Loucy (cell line): ENCODE results near the gene NFATC1.

Source experiments
- H2AFZ ChIP-seq: fragments of 200-600 bp; sonication (generic); 2 replicates; pipeline ENCODE4 v1.6.0; 2016; ENCODE audit warnings: antibody characterized with exemption, mild to moderate bottlenecking, low read length, moderate library complexity
- H3F3A ChIP-seq: fragments of 200-600 bp; 2 replicates; pipeline ENCODE4 v1.6.0; 2016; ENCODE audit warnings: antibody characterized with exemption, low read depth, mild to moderate bottlenecking
- H3K27me3 ChIP-seq: fragments of 200-600 bp; sonication (generic); 2 replicates; pipeline ENCODE4 v1.6.1; 2014; ENCODE audit warnings: low read length, mild to moderate bottlenecking; ENCODE audit not compliant: insufficient read depth, poor library complexity, severe bottlenecking
- H3K36me3 ChIP-seq: fragments of 200-600 bp; sonication (generic); 2 replicates; pipeline ENCODE4 v1.6.1; 2016; ENCODE audit warnings: low read length; ENCODE audit not compliant: insufficient read depth
- H3K4me1 ChIP-seq: fragments of 200-600 bp; sonication (generic); 2 replicates; pipeline ENCODE4 v1.5.1; 2014; ENCODE audit warnings: low read length, mild to moderate bottlenecking; ENCODE audit not compliant: insufficient read depth, poor library complexity, severe bottlenecking
- H3K4me2 ChIP-seq: fragments of 200-600 bp; sonication (generic); 2 replicates; pipeline ENCODE4 v1.6.0; 2014; ENCODE audit warnings: antibody characterized with exemption, low read length, low read depth, mild to moderate bottlenecking; ENCODE audit not compliant: poor library complexity, severe bottlenecking
- H3K4me3 ChIP-seq: fragments of 200-600 bp; sonication (generic); 2 replicates; pipeline ENCODE4 v1.5.1; 2014; ENCODE audit warnings: low read length, mild to moderate bottlenecking, mixed read lengths; ENCODE audit not compliant: poor library complexity, severe bottlenecking
- H3K79me2 ChIP-seq: fragments of 200-600 bp; sonication (generic); 2 replicates; pipeline ENCODE4 v1.6.1; 2014; ENCODE audit warnings: low read length; ENCODE audit not compliant: insufficient read depth
- H3K9ac ChIP-seq: fragments of 200-600 bp; sonication (generic); 2 replicates; pipeline ENCODE4 v1.6.0; 2014; ENCODE audit warnings: mild to moderate bottlenecking, low read depth, low read length, moderate library complexity; ENCODE audit not compliant: poor library complexity, severe bottlenecking
- H3K9me2 ChIP-seq: fragments of 200-600 bp; sonication (generic); replicated peaks from 2 replicates; pipeline ENCODE4 v1.6.1; 2016; ENCODE audit warnings: low read depth, low read length, mixed read lengths
- H3K9me3 ChIP-seq: fragments of 200-600 bp; sonication (generic); 2 replicates; pipeline ENCODE4 v1.6.1; 2014; ENCODE audit warnings: mild to moderate bottlenecking, antibody characterized with exemption, low read length, low read depth; ENCODE audit not compliant: insufficient read depth
- H4K20me1 ChIP-seq: fragments of 200-600 bp; sonication (generic); 2 replicates; pipeline ENCODE4 v1.6.0; 2014; ENCODE audit warnings: antibody characterized with exemption, low read length, mild to moderate bottlenecking; ENCODE audit not compliant: insufficient read depth, poor library complexity, severe bottlenecking
- EZH2phosphoT487 ChIP-seq: fragments of 200-600 bp; IDR thresholded peaks from 2 replicates; pipeline ENCODE4 v1.6.1; 2018; ENCODE audit warnings: antibody characterized with exemption, mild to moderate bottlenecking, moderate library complexity, borderline replicate concordance
- TF ChIP-seq, protein P1 (sequence below): fragments of 200-600 bp; sonication (generic); conservative IDR thresholded peaks from 2 replicates; pipeline ENCODE4 v1.5.1; 2014; ENCODE audit warnings: mild to moderate bottlenecking, antibody characterized with exemption, low read length

Gene NFATC1

GRCh38 chr18:79389689-79390088, 6.0 kb upstream of the NFATC1 start:
- H3K27me3 ChIP-seq: no peaks in the 10 kb centered on the region
- H3K9me2 ChIP-seq: no peaks in the 10 kb centered on the region
- H3K9me3 ChIP-seq: no peaks in the 10 kb centered on the region
- H3K36me3 ChIP-seq: no peaks in the 10 kb centered on the region
- no peak overlapping the region for H3K4me2 ChIP-seq
- peaks cover 6% of the 10 kb centered on the region; the same call in 1 of the 2 replicates for H3F3A ChIP-seq
- no peak overlapping the region for H2AFZ ChIP-seq
- H3K4me3 ChIP-seq: no peak overlapping the region
- TF ChIP-seq EZH2phosphoT487: no peak
- no peak overlapping the region for H3K9ac ChIP-seq
- H4K20me1 ChIP-seq: no peaks in the 10 kb centered on the region
- peaks cover 14% of the 10 kb centered on the region for H3K4me1 ChIP-seq
- H3K79me2 ChIP-seq: no peaks in the 10 kb centered on the region

- Histone ChIP-seq H3K9me3 (no peaks in the 10 kb centered on the region), H4K20me1 (no peaks in the 10 kb centered on the region), H3K4me3 (no peak overlapping the region), H3K4me1 (peaks cover 24% of the 10 kb centered on the region), H3K4me2 (no peak overlapping the region), H3K9me2 (no peaks in the 10 kb centered on the region), H3K9ac (no peak overlapping the region), H3F3A (peaks cover 6% of the 10 kb centered on the region; the same call in 1 of the 2 replicates), H3K27me3 (no peaks in the 10 kb centered on the region), H3K36me3 (no peaks in the 10 kb centered on the region), H2AFZ (no peak overlapping the region), H3K79me2 (peaks cover 6% of the 10 kb centered on the region; the same call in 1 of the 2 replicates)
- TF ChIP-seq EZH2phosphoT487: no peak
- TF ChIP-seq, protein P1, sequence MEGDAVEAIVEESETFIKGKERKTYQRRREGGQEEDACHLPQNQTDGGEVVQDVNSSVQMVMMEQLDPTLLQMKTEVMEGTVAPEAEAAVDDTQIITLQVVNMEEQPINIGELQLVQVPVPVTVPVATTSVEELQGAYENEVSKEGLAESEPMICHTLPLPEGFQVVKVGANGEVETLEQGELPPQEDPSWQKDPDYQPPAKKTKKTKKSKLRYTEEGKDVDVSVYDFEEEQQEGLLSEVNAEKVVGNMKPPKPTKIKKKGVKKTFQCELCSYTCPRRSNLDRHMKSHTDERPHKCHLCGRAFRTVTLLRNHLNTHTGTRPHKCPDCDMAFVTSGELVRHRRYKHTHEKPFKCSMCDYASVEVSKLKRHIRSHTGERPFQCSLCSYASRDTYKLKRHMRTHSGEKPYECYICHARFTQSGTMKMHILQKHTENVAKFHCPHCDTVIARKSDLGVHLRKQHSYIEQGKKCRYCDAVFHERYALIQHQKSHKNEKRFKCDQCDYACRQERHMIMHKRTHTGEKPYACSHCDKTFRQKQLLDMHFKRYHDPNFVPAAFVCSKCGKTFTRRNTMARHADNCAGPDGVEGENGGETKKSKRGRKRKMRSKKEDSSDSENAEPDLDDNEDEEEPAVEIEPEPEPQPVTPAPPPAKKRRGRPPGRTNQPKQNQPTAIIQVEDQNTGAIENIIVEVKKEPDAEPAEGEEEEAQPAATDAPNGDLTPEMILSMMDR: no peak
These were observed 3.5 kb upstream of the NFATC1 start for GRCh38 chr18:79392226-79392625.

DNA sequence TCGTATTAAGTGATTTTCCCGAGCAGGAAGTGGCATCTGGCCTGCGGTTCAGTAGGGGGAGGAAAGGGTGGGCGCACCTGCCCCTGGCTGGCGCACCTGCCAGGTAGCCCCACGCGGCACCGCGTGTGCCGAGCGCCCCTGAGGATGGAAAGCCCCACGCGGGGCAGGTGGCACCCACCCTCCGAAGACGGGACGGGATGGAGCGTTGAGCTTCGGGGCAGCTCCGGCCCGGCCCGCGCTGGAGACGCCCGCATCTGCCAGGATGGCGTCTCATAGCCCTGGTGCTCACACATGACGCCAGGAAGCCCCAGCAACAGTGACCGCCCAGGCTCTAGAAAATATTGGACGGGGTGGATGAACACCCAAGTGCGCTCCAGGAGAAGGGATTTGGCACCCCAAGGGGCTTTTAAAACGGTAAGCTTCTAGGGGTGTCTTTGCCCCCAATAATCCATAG, 2.5 kb upstream of the NFATC1 start:
- Histone ChIP-seq H2AFZ (peak overlapping the region; percentile 70; the same call in 1 of the 2 replicates), H3K4me2 (peak overlapping the region; percentile 83), H3K9ac (peak overlapping the region; percentile 57)

More for the DNA sequence above, 2.5 kb upstream of the NFATC1 start:
- no peaks in the 10 kb centered on the region for H3K9me3 ChIP-seq
- peaks cover 28% of the 10 kb centered on the region for H3K4me1 ChIP-seq
- H3K27me3 ChIP-seq: no peaks in the 10 kb centered on the region
- H3K79me2 ChIP-seq: peaks cover 7% of the 10 kb centered on the region; the same call in 1 of the 2 replicates
- H3K9me2 ChIP-seq: no peaks in the 10 kb centered on the region
- TF ChIP-seq, protein P1: no peak
- no peaks in the 10 kb centered on the region for H4K20me1 ChIP-seq
- H3F3A ChIP-seq: peaks cover 6% of the 10 kb centered on the region; the same call in 1 of the 2 replicates
- H3K4me3 ChIP-seq: peak overlapping the region; percentile 82
- H3K36me3 ChIP-seq: no peaks in the 10 kb centered on the region
